Trophoblast cell (in vitro differentiated cells and primary cell): ENCODE data around the gene DNMBP.

Source experiments
- DNase-seq, 2 donors: peaks; one replicate each; pipeline ENCODE4 v3.0.0-alpha.2; 2016
- H2AFZ ChIP-seq: 2 replicates; pipeline ENCODE4 v1.6.1; 2013; ENCODE audit warnings: low read length, moderate library complexity, mild to moderate bottlenecking; ENCODE audit not compliant: insufficient read depth, poor library complexity
- H2AK5ac ChIP-seq: 2 replicates; pipeline ENCODE4 v1.6.1; 2013; ENCODE audit warnings: mild to moderate bottlenecking, low read length
- H2BK120ac ChIP-seq: 2 replicates; pipeline ENCODE4 v1.6.1; 2013; ENCODE audit warnings: low read length, mild to moderate bottlenecking, moderate library complexity; ENCODE audit not compliant: insufficient read depth, poor library complexity
- H2BK12ac ChIP-seq: 2 replicates; pipeline ENCODE4 v1.6.1; 2013; ENCODE audit warnings: mild to moderate bottlenecking, low read length, moderate library complexity
- H2BK5ac ChIP-seq: 2 replicates; pipeline ENCODE4 v1.6.1; 2013; ENCODE audit warnings: low read length, low read depth, moderate library complexity, mild to moderate bottlenecking; ENCODE audit not compliant: poor library complexity
- H3K14ac ChIP-seq: 2 replicates; pipeline ENCODE4 v1.6.1; 2013; ENCODE audit warnings: mild to moderate bottlenecking, low read length
- H3K18ac ChIP-seq: 2 replicates; pipeline ENCODE4 v1.6.1; 2013; ENCODE audit warnings: mild to moderate bottlenecking, low read length
- H3K23ac ChIP-seq: 2 replicates; pipeline ENCODE4 v1.6.1; 2013; ENCODE audit warnings: low read length
- H3K27ac ChIP-seq: 2 replicates; pipeline ENCODE4 v1.5.1; 2013; ENCODE audit warnings: low read depth, mild to moderate bottlenecking, inconsistent platforms, low read length, moderate library complexity
- H3K27me3 ChIP-seq: 2 replicates; pipeline ENCODE4 v1.6.1; 2013; ENCODE audit warnings: inconsistent platforms, mild to moderate bottlenecking, low read length, moderate library complexity; ENCODE audit not compliant: insufficient read depth
- H3K36me3 ChIP-seq, 2 experiments: 1 replicate in 1 of 2; 2 replicates in 1 of 2; pipeline ENCODE4 v1.6.1; 2013; ENCODE audit warnings: low read length in 2 of 2, mild to moderate bottlenecking in 2 of 2, moderate library complexity in 1 of 2; ENCODE audit not compliant: insufficient read depth in 2 of 2, control insufficient read depth in 1 of 2
- H3K4ac ChIP-seq: 2 replicates; pipeline ENCODE4 v1.6.1; 2013; ENCODE audit warnings: low read depth, mild to moderate bottlenecking, low read length, moderate library complexity
- H3K4me1 ChIP-seq, 2 experiments: 1 replicate in 1 of 2; 2 replicates in 1 of 2; pipeline ENCODE4 v1.6.1; 2013; ENCODE audit warnings: low read length in 2 of 2, mild to moderate bottlenecking in 2 of 2, moderate library complexity in 1 of 2; ENCODE audit not compliant: insufficient read depth in 2 of 2, control insufficient read depth in 1 of 2
- H3K4me2 ChIP-seq: 2 replicates; pipeline ENCODE4 v1.6.1; 2013; ENCODE audit warnings: inconsistent platforms, mild to moderate bottlenecking, low read length, moderate library complexity
- H3K4me3 ChIP-seq: 2 replicates; pipeline ENCODE4 v1.5.1; 2013; ENCODE audit warnings: mild to moderate bottlenecking, low read depth, low read length, inconsistent platforms
- H3K79me1 ChIP-seq: one replicate; pipeline ENCODE4 v1.6.1; 2013; ENCODE audit warnings: low read length
- H3K79me2 ChIP-seq: 2 replicates; pipeline ENCODE4 v1.6.1; 2013; ENCODE audit warnings: low read length, mild to moderate bottlenecking; ENCODE audit not compliant: control insufficient read depth, insufficient read depth, poor library complexity
- H3K9ac ChIP-seq: 2 replicates; pipeline ENCODE4 v1.6.1; 2013; ENCODE audit warnings: mild to moderate bottlenecking, low read length
- H3K9me3 ChIP-seq: 2 replicates; pipeline ENCODE4 v1.6.1; 2013; ENCODE audit warnings: low read depth, mild to moderate bottlenecking, control low read depth, inconsistent platforms, low read length; ENCODE audit not compliant: insufficient read depth
- H4K12ac ChIP-seq: 2 replicates; pipeline ENCODE4 v1.6.1; 2013; ENCODE audit warnings: low read depth, mild to moderate bottlenecking, low read length, moderate library complexity
- H4K8ac ChIP-seq: 2 replicates; pipeline ENCODE4 v1.6.1; 2013; ENCODE audit warnings: low read depth, mild to moderate bottlenecking, low read length, moderate library complexity
- H4K91ac ChIP-seq: one replicate; pipeline ENCODE4 v1.6.1; 2013; ENCODE audit warnings: low read depth, mild to moderate bottlenecking, low read length, moderate library complexity
- WGBS: extraction: QIAGEN DNeasy Blood & Tissue Kit; methylation state at CpG from one replicate; pipeline ENCODE4 v1.1.7; 2013; ENCODE audit warnings: missing lambda C conversion rate; ENCODE audit not compliant: insufficient read length, insufficient coverage; ENCODE audit errors: extremely low coverage; 5-methylcytosine and 5-hydroxymethylcytosine counted together

The DNMBP gene

DNA sequence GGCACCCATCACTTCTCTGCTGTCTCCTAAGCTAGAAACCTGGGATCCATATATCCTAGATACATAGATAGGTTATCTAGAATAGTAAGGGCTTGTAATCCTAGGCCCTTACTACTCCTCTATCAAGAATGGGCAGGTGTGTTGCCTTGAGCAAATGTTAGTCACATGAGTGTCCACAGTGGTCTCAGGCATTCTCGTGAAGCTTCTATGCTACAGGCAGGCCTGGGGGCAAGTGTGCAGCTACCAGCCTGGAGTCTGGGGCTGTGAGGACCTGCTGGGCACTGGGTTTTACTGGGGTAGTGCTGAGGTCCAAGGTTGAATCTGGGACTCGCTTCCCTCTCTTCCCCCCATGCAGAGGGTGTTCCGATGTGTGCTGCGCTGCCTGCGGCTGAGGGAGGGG, 135.9 kb downstream of the DNMBP start:
- Histone ChIP-seq H2BK12ac (no peak overlapping the region), H3K27ac (no peak overlapping the region), H2AFZ (no peak overlapping the region), H3K9ac (no peak overlapping the region), H4K12ac (no peak overlapping the region), H4K91ac (no peak overlapping the region), H2BK120ac (no peak overlapping the region), H3K23ac (no peak overlapping the region), H3K4me1 (peaks cover 6 to 7% of the 10 kb centered on the region in 2 experiments), H3K4ac (no peak overlapping the region), H2BK5ac (no peak overlapping the region), H3K79me1 (no peaks in the 10 kb centered on the region), H3K14ac (no peak overlapping the region), H3K27me3 (no peaks in the 10 kb centered on the region), H3K4me2 (no peak overlapping the region), H3K4me3 (no peak overlapping the region), H3K36me3 (peaks cover 24 to 28% of the 10 kb centered on the region in 2 experiments), H3K9me3 (no peaks in the 10 kb centered on the region), H2AK5ac (no peak overlapping the region), H4K8ac (no peak overlapping the region), H3K18ac (no peak overlapping the region), H3K79me2 (no peaks in the 10 kb centered on the region)
- DNase-seq, result peak; percentile 50 to 75
- no CpG with 5 or more reads among the region's 5 CpGs for WGBS

DNA sequence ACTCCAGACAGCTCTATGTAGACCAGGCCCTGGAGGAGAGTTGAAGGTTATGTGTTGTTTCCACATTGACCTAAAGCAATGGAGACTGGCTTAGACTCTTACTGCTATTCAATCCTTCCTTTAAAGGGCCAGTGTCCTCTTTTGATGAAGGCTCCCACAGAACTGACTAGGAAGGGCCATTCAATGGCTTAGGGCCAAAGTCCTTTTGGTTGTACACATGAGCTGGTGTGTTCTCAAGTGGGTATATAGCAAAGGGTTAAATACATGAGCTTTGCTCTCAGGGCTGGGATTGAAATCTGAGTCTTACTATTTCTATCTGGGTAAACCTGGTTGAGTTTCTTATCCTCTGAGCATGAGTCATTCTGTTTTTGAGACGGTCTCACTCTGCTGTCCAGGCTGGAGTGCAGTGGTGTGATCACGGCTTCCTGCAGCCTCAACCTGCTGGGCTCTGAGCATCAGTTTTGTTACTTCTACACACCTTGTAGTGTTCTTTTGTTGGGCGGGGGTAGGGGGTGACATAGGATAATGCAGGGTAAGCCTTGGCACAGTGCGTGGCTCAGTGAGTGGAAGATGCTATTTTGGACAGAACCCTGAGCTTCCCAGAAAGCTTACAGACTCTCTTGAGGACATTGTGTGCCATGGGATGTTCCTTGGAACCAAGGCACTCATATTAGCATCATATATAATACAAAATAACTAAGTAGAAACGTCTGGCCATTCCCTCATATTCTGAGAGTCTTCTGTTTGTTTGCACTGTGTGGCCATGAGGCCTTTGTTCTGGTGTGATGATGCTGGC, 137.2 kb downstream of the DNMBP start:
- Histone ChIP-seq H3K4me2 (no peak overlapping the region), H3K14ac (no peak overlapping the region), H3K36me3 (peaks cover 14 to 17% of the 10 kb centered on the region in 2 experiments), H4K91ac (no peak overlapping the region), H3K4ac (no peak overlapping the region), H3K9ac (no peak overlapping the region), H3K4me1 (peaks cover 6 to 7% of the 10 kb centered on the region in 2 experiments), H3K4me3 (no peak overlapping the region), H3K27ac (no peak overlapping the region), H2BK5ac (no peak overlapping the region), H3K23ac (no peak overlapping the region), H2AFZ (no peak overlapping the region), H3K9me3 (no peaks in the 10 kb centered on the region), H2AK5ac (no peak overlapping the region), H2BK120ac (no peak overlapping the region), H3K27me3 (no peaks in the 10 kb centered on the region), H2BK12ac (no peak overlapping the region), H4K8ac (no peak overlapping the region), H3K79me1 (no peaks in the 10 kb centered on the region), H3K79me2 (no peaks in the 10 kb centered on the region), H3K18ac (no peak overlapping the region), H4K12ac (no peak overlapping the region)
- WGBS, result no CpG with 5 or more reads among the region's 5 CpGs
- peak in 1 of 2 donors; percentile 25 for DNase-seq

DNA sequence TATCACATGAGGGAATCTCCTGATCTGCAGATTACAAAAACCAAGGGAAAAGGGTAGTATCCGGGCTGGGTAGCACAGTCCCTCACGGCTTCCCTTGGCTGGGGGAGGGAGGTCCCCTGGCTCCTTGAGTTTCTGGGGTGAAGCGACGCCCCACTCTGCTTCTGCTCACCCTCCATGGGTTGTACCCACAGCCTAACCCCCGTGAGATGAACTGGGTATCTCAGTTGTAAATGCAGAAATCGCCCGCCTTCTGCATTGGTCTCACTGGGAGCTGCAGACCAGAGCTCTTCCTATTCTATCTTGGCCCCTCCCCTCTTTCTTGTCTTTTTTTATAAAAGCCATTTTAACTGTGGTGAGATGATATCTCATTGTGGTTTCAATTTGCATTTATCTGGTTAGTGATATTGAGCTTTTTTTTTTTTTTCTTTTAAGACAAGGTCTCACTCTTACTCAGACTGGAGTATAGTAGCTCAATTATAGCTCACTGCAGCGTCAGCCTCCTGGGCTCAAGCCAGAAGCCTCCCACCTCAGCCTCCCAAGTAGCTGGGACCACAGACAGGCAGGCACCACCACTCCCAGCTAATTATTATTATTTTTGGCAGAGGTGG, 139.5 kb downstream of the DNMBP start:
- Histone ChIP-seq H3K27ac (no peak overlapping the region), H3K79me1 (no peaks in the 10 kb centered on the region), H3K4me2 (no peak overlapping the region), H4K8ac (no peak overlapping the region), H3K14ac (no peak overlapping the region), H4K91ac (no peak overlapping the region), H3K4ac (no peak overlapping the region), H2BK120ac (no peak overlapping the region), H3K79me2 (no peaks in the 10 kb centered on the region), H3K4me1 (peaks cover 6 to 7% of the 10 kb centered on the region in 2 experiments), H3K23ac (no peak overlapping the region), H3K9me3 (no peaks in the 10 kb centered on the region), H3K27me3 (no peaks in the 10 kb centered on the region), H2AFZ (no peak overlapping the region), H3K4me3 (no peak overlapping the region), H4K12ac (no peak overlapping the region), H2BK12ac (no peak overlapping the region), H3K18ac (no peak overlapping the region), H2BK5ac (no peak overlapping the region), H3K36me3 (peaks cover 3 to 5% of the 10 kb centered on the region in 2 experiments), H2AK5ac (no peak overlapping the region), H3K9ac (no peak overlapping the region)
- DNase-seq, result peak in 1 of 2 donors; percentile 13
- no CpG with 5 or more reads among the region's 8 CpGs for WGBS

DNA sequence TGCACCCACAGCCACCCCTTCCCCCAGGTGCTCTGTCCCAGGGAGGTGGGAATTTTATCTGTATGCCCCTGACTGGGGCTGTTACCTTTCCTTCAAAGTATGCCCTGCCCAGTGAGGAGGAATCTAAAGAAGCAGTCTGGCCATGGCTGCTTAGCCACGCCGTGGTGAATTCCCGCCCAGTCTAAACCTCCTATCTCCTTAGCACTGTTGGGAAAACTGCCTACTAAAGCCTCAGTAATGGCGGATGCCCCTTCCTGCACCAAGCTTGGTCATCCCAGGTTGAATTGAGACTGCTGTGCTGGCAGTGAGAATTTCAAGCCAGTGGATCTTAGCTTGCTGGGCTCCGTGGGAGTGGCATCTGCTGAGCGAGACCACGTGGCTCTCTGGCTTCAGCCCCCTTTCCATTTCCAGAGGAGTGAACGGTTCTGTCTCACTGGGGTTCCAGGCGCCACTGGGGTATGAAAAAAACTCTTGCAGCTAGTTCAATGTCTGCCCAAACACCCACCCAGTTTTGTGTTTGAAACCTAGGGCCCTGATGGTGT, 140.1 kb downstream of the DNMBP start:
- Histone ChIP-seq H3K4ac (no peak overlapping the region), H3K4me2 (no peak overlapping the region), H3K79me2 (no peaks in the 10 kb centered on the region), H4K8ac (no peak overlapping the region), H4K91ac (no peak overlapping the region), H3K79me1 (no peaks in the 10 kb centered on the region), H3K9ac (no peak overlapping the region), H2AK5ac (no peak overlapping the region), H3K9me3 (no peaks in the 10 kb centered on the region), H3K27me3 (no peaks in the 10 kb centered on the region), H3K4me3 (no peak overlapping the region), H3K27ac (no peak overlapping the region), H3K14ac (no peak overlapping the region), H2BK120ac (no peak overlapping the region), H2BK5ac (no peak overlapping the region), H3K23ac (no peak overlapping the region), H3K4me1 (peaks cover 6 to 7% of the 10 kb centered on the region in 2 experiments), H4K12ac (no peak overlapping the region), H3K36me3 (peaks cover 3 to 4% of the 10 kb centered on the region in 2 experiments), H2AFZ (no peak overlapping the region), H3K18ac (no peak overlapping the region), H2BK12ac (no peak overlapping the region)
- no CpG with 5 or more reads among the region's 9 CpGs for WGBS
- peak; percentile 59 to 87 for DNase-seq
